CD14-positive monocyte (primary cell): Measurements from ENCODE around the gene SPATA2. TPM values are rescaled to one million over a fixed set of nuclear protein-coding genes. Genes with fewer than 3 reads are reported as not detected.

Experiments
- DNase-seq, 3 donors: peaks; one replicate each; pipeline ENCODE4 v3.0.0-alpha.2; 2011 to 2022
- H2AFZ ChIP-seq: 2 replicates; pipeline ENCODE4 v1.6.0; 2012; ENCODE audit warnings: mild to moderate bottlenecking, low read depth, low read length, inconsistent platforms; ENCODE audit not compliant: insufficient read depth, poor library complexity, severe bottlenecking
- H3K27ac ChIP-seq, 2 donors: 1 replicate in 1 of 2; 2 replicates in 1 of 2; pipeline ENCODE4 v1.5.1; 2012 to 2013; ENCODE audit warnings: low read length in 2 of 2, control low read depth in 1 of 2, inconsistent platforms in 1 of 2, low read depth in 1 of 2, mild to moderate bottlenecking in 1 of 2
- H3K27me3 ChIP-seq, 2 donors: one replicate each; pipeline versions ENCODE4 v1.6.0 to v1.6.1; 2011 to 2013; ENCODE audit warnings: low read length in 2 of 2; ENCODE audit not compliant: control insufficient read depth in 2 of 2, insufficient read depth in 2 of 2
- H3K36me3 ChIP-seq, 2 donors: replicated peaks in 1 of 2; 1 replicate in 1 of 2; 2 replicates in 1 of 2; pipeline versions ENCODE4 v1.5.1 to v1.6.1; 2012 to 2013; ENCODE audit warnings: low read length in 2 of 2, control low read depth in 1 of 2, inconsistent platforms in 1 of 2, mild to moderate bottlenecking in 1 of 2; ENCODE audit not compliant: insufficient read depth in 2 of 2, control insufficient read depth in 1 of 2
- H3K4me1 ChIP-seq, 2 donors: 1 replicate in 1 of 2; 2 replicates in 1 of 2; pipeline versions ENCODE4 v1.5.1 to v1.6.1; 2012 to 2013; ENCODE audit warnings: low read length in 2 of 2, control low read depth in 1 of 2, inconsistent platforms in 1 of 2, mild to moderate bottlenecking in 1 of 2, moderate library complexity in 1 of 2; ENCODE audit not compliant: insufficient read depth in 2 of 2, control insufficient read depth in 1 of 2
- H3K4me2 ChIP-seq: replicated peaks from 2 replicates; pipeline ENCODE3; 2012; ENCODE audit warnings: low read length, moderate library complexity, mild to moderate bottlenecking; ENCODE audit not compliant: poor library complexity, severe bottlenecking; ENCODE audit errors: extremely low read depth
- H3K4me3 ChIP-seq, 3 experiments: fragments of 200-600 bp in 1 of 3; sonication (generic) in 1 of 3; replicated peaks in 1 of 3; 1 replicate in 2 of 3; 2 replicates in 1 of 3; pipeline ENCODE4 v1.5.1; 2011 to 2013; ENCODE audit warnings: low read length in 3 of 3, mild to moderate bottlenecking in 3 of 3, control low read depth in 2 of 3, low read depth in 2 of 3, inconsistent platforms in 1 of 3, moderate library complexity in 1 of 3
- H3K79me2 ChIP-seq: 2 replicates; pipeline ENCODE4 v1.6.0; 2012; ENCODE audit warnings: mild to moderate bottlenecking, control low read depth, inconsistent platforms, low read length, moderate library complexity; ENCODE audit not compliant: insufficient read depth
- H3K9ac ChIP-seq: 2 replicates; pipeline ENCODE4 v1.6.0; 2017; ENCODE audit warnings: low read length, mild to moderate bottlenecking; ENCODE audit not compliant: insufficient read depth, poor library complexity, severe bottlenecking
- H3K9me3 ChIP-seq, 2 donors: replicated peaks in 1 of 2; 1 replicate in 1 of 2; 2 replicates in 1 of 2; pipeline versions ENCODE4 v1.5.1 to v1.6.1; 2012 to 2013; ENCODE audit warnings: low read length in 2 of 2, control low read depth in 1 of 2; ENCODE audit not compliant: control insufficient read depth in 1 of 2, insufficient read depth in 1 of 2
- H4K20me1 ChIP-seq: 2 replicates; pipeline ENCODE4 v1.6.0; 2012; ENCODE audit warnings: mild to moderate bottlenecking, low read length, control low read depth, moderate library complexity; ENCODE audit not compliant: insufficient read depth
- H3K27ac Mint-ChIP-seq, 7 donors: one replicate each; pipeline ENCODE4 v1.8.0; 2020; ENCODE audit warnings: mild to moderate bottlenecking in 7 of 7, mixed read lengths in 7 of 7, moderate library complexity in 6 of 7, inconsistent platforms in 2 of 7
- H3K27me3 Mint-ChIP-seq, 3 donors: one replicate each; pipeline ENCODE4 v1.8.0; 2021 to 2022; ENCODE audit warnings: low read depth in 3 of 3, mild to moderate bottlenecking in 3 of 3, mixed read lengths in 3 of 3, moderate library complexity in 3 of 3, inconsistent platforms in 1 of 3
- H3K36me3 Mint-ChIP-seq, 2 donors: one replicate each; pipeline ENCODE4 v1.8.0; 2020; ENCODE audit warnings: mixed read lengths in 2 of 2, inconsistent platforms in 1 of 2, mild to moderate bottlenecking in 1 of 2
- H3K4me1 Mint-ChIP-seq: one replicate; pipeline ENCODE4 v1.8.0; 2020; ENCODE audit warnings: mild to moderate bottlenecking, mixed read lengths
- H3K4me3 Mint-ChIP-seq, 2 donors: one replicate each; pipeline ENCODE4 v1.8.0; 2020; ENCODE audit warnings: mild to moderate bottlenecking in 2 of 2, mixed read lengths in 2 of 2, moderate library complexity in 1 of 2
- H3K9me3 Mint-ChIP-seq, 7 donors: one replicate each; pipeline ENCODE4 v1.8.0; 2020 to 2022; ENCODE audit warnings: mixed read lengths in 7 of 7, mild to moderate bottlenecking in 6 of 7, moderate library complexity in 6 of 7, inconsistent platforms in 2 of 7
- WGBS: methylation state at CpG from one replicate; pipeline ENCODE4 v1.1.5; 2013; ENCODE audit warnings: missing lambda C conversion rate; ENCODE audit not compliant: insufficient coverage; 5-methylcytosine and 5-hydroxymethylcytosine counted together
- intact Hi-C, 2 donors: fragments of 100-400 bp; cut with micrococcal nuclease; formaldehyde crosslinking; loops; one replicate each; pipeline versions ENCODE4 v1.15.0 to v1.15.1; 2023
- polyA minus RNA-seq: library from RNA; depleted of rRNA, polyadenylated mRNA; stranded (reverse); fragments of >200 nt; gene quantifications from 2 replicates; pipeline ENCODE4 v1.2.3, GENCODE V29; 2012
- polyA plus RNA-seq, 3 donors: library from polyadenylated mRNA; depleted of rRNA in 1 of 3; unstranded in 2 of 3; stranded (reverse) in 1 of 3; fragments of 300-500 nt in 2 of 3; fragments of >200 nt in 1 of 3; fragmentation: Illumina TruSeq in 2 of 3; gene quantifications; 1 replicate in 2 of 3; 2 replicates in 1 of 3; pipeline ENCODE4 v1.2.3, GENCODE V29; 2012 to 2021
- total RNA-seq, 12 experiments: library from RNA in 1 of 12; stranded (reverse) in 1 of 12; fragments of 120-200 nt in 1 of 12; gene quantifications; one replicate each; pipeline ENCODE4 v1.2.4 and lab custom pipeline; 2013 to 2026; ENCODE audit warnings: mixed read lengths in 6 of 12, inconsistent platforms in 1 of 12
- TF ChIP-seq, protein P1 (sequence below): fragments of 200-600 bp; IDR thresholded peaks from one replicate; pipeline ENCODE4 v1.8.0; 2022; ENCODE audit warnings: antibody characterized with exemption, mild to moderate bottlenecking

The SPATA2 gene, protein sequence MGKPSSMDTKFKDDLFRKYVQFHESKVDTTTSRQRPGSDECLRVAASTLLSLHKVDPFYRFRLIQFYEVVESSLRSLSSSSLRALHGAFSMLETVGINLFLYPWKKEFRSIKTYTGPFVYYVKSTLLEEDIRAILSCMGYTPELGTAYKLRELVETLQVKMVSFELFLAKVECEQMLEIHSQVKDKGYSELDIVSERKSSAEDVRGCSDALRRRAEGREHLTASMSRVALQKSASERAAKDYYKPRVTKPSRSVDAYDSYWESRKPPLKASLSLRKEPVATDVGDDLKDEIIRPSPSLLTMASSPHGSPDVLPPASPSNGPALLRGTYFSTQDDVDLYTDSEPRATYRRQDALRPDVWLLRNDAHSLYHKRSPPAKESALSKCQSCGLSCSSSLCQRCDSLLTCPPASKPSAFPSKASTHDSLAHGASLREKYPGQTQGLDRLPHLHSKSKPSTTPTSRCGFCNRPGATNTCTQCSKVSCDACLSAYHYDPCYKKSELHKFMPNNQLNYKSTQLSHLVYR
- 2.2 TPM for total RNA-seq (2013)
- 10 to 100 TPM in 1 of 3 donors, 1 to 10 TPM in 2; 1.9 to 13.3 (median 3.9) TPM for polyA plus RNA-seq
- 2.9 and 4.5 TPM in 2 replicates for polyA minus RNA-seq
- total RNA-seq (lab: John Stamatoyannopoulos, UW): 4.8 to 15.7 (median 7.7) reads per million in 11 experiments

DNA sequence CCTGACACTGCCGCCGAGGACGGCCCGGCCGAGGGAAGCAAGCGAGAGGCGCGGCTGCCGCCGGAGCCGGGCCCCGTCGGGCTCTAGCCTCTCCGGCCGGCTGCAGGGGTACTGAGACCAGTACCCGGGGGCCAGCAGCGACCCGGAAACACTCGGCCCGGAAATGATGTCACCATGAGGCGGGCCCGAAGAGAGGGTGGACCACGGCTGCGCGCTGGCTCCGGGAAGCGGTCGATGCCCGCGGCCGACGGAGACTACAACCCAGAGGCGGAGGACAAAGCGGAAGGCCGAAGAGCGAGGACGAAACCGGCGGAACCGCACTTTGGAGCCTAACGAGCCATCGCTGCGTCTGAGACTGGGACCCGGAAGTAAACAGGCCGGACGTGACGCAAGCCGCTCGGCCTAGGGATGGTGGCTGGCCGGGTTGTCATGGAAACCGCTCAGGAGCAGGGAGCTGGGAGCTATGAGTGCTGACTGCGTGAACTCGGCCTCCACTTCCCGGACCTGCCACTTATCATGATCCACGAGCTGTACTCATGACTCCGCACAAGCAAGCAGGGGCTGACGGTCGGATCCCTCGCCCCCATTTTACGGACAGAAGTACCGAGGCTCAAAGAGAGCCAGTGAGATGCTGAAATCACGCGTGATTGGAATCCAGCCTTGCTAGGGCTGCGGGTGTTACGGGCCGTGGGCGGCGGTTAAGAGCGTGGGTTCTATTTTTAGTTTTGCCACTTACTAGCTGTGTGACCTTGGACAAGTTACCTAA lies at the start of gene SPATA2:
Gene SPATA2, minus strand, starts transcription at position 150 of the 766 bp plus-strand sequence. CDS start 7,039 bp downstream, outside the sequence.
- TF ChIP-seq, protein P1, sequence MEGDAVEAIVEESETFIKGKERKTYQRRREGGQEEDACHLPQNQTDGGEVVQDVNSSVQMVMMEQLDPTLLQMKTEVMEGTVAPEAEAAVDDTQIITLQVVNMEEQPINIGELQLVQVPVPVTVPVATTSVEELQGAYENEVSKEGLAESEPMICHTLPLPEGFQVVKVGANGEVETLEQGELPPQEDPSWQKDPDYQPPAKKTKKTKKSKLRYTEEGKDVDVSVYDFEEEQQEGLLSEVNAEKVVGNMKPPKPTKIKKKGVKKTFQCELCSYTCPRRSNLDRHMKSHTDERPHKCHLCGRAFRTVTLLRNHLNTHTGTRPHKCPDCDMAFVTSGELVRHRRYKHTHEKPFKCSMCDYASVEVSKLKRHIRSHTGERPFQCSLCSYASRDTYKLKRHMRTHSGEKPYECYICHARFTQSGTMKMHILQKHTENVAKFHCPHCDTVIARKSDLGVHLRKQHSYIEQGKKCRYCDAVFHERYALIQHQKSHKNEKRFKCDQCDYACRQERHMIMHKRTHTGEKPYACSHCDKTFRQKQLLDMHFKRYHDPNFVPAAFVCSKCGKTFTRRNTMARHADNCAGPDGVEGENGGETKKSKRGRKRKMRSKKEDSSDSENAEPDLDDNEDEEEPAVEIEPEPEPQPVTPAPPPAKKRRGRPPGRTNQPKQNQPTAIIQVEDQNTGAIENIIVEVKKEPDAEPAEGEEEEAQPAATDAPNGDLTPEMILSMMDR: no peak
- H3K4me3 ChIP-seq: peak within 1 kb of the TSS; percentile 73 to 96 (median 85)
- H3K9me3 ChIP-seq: no peaks in the 10 kb centered on the region
- H2AFZ ChIP-seq: peak within 1 kb of the TSS; percentile 80
- intact Hi-C loops: loop anchor here in 1 of 2 donors (2.0 kb wide), 1 partner anchor 21 kb away; the partner anchor contains the start of gene RNF114
- H3K27me3 ChIP-seq: no peaks in the 10 kb centered on the region
- H3K36me3 Mint-ChIP-seq: peaks cover 3 to 16% of the 10 kb centered on the region in 2 donors
- peak within 1 kb of the TSS; percentile 96 to 98 for H3K27ac ChIP-seq
- H4K20me1 ChIP-seq: peaks cover 34% of the 10 kb centered on the region
- H3K79me2 ChIP-seq: peaks cover 48% of the 10 kb centered on the region
- peaks cover 0 to 1% (median 0%) of the 10 kb centered on the region in 3 donors for H3K27me3 Mint-ChIP-seq
- under 1% methylated on average over 68 of the region's 69 CpGs for WGBS
- H3K4me3 Mint-ChIP-seq: peak within 1 kb of the TSS; percentile 89 to 96
- H3K4me1 ChIP-seq: peaks cover 34 to 35% of the 10 kb centered on the region in 2 donors
- H3K9ac ChIP-seq: peak within 1 kb of the TSS; percentile 92
- DNase-seq: peak; percentile 95 to 98 (median 96)
- H3K4me1 Mint-ChIP-seq: peaks cover 36% of the 10 kb centered on the region
- H3K36me3 ChIP-seq: peaks cover 8 to 24% of the 10 kb centered on the region in 2 donors
- peak within 1 kb of the TSS; percentile 100 for H3K27ac Mint-ChIP-seq
- peak within 1 kb of the TSS; percentile 90 for H3K4me2 ChIP-seq
- H3K9me3 Mint-ChIP-seq: peaks cover 0 to 2% (median 0%) of the 10 kb centered on the region in 7 donors

DNA sequence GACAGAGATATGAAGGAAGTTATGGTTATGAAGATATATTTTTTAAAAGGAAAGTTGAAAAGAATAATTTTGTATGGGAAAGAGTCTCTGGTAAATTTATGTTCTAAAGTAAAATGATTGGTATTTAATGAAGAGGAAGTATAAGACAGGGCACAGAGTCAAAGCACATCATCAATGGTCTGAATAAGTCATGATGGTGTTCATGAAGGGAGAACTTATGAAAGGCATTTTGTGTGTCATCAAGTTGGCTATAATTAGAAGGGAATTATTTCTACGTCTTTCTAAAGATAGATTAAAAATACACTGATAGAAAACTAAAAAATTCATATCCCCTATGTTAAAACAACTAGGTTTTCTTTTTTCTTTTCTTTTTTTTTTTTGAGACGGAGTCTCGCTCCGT lies 46.1 kb upstream of the SPATA2 start:
- Mint-ChIP-seq H3K36me3 (peaks cover 29 to 56% of the 10 kb centered on the region in 2 donors), H3K4me3 (no peak overlapping the region), H3K4me1 (peaks cover 15% of the 10 kb centered on the region), H3K27me3 (peaks cover 0 to 2% (median 0%) of the 10 kb centered on the region in 3 donors), H3K9me3 (no peaks in the 10 kb centered on the region), H3K27ac (peak overlapping the region in 1 of 7 donors; percentile 47)
- Histone ChIP-seq H3K9me3 (no peaks in the 10 kb centered on the region), H2AFZ (no peak overlapping the region), H3K27me3 (no peaks in the 10 kb centered on the region), H3K27ac (no peak overlapping the region), H3K4me2 (no peak overlapping the region), H4K20me1 (peaks cover 13% of the 10 kb centered on the region), H3K4me3 (no peak overlapping the region), H3K79me2 (no peaks in the 10 kb centered on the region), H3K36me3 (peaks cover 6 to 34% of the 10 kb centered on the region in 2 donors), H3K4me1 (peaks cover 10 to 16% of the 10 kb centered on the region in 2 donors), H3K9ac (no peak overlapping the region)
- DNase-seq: no peak
- TF ChIP-seq, protein P1: no peak
- WGBS: no CpG with 5 or more reads among the region's 4 CpGs
- intact Hi-C loops: no loop called here
